WI38 (cell line): ENCODE results near the gene BIRC2.
"Not testable (repeated sequence)": the region's sequence is repeated elsewhere in the genome, so short reads cannot be mapped to it uniquely, and the experiment has no call there.

Experiments
- H3K4me3 ChIP-seq: 2 replicates; pipeline ENCODE4 v1.5.1; 2011; ENCODE audit warnings: low read depth, mild to moderate bottlenecking, control low read depth, low read length
- TF ChIP-seq, protein P1 (sequence below): IDR thresholded peaks from 2 replicates; pipeline ENCODE4 v1.5.1; 2012; ENCODE audit warnings: low read depth, mild to moderate bottlenecking, control low read depth, low read length

The BIRC2 gene

DNA sequence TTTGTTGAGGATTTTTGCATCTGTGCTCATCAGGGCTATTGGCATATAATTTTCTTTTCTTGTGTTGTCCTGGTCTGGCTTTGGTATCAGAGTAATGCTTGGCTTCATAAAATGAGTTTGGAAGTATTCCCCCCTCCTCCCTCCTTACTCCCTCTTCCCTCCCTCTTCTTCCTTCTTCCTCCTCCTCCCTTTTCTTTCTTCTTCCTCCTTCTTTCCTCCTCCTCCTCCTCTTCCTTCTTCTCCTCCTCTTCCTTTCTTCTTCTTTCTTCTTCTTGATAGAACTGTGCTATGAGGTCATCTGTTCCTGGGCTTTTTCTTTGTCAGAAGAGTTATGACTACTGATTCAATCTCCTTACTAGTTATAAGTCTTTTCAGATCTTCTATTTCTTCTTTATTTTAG is 10.1 kb downstream of the BIRC2 start:
- H3K4me3 ChIP-seq: no peak overlapping the region
- TF ChIP-seq, protein P1, sequence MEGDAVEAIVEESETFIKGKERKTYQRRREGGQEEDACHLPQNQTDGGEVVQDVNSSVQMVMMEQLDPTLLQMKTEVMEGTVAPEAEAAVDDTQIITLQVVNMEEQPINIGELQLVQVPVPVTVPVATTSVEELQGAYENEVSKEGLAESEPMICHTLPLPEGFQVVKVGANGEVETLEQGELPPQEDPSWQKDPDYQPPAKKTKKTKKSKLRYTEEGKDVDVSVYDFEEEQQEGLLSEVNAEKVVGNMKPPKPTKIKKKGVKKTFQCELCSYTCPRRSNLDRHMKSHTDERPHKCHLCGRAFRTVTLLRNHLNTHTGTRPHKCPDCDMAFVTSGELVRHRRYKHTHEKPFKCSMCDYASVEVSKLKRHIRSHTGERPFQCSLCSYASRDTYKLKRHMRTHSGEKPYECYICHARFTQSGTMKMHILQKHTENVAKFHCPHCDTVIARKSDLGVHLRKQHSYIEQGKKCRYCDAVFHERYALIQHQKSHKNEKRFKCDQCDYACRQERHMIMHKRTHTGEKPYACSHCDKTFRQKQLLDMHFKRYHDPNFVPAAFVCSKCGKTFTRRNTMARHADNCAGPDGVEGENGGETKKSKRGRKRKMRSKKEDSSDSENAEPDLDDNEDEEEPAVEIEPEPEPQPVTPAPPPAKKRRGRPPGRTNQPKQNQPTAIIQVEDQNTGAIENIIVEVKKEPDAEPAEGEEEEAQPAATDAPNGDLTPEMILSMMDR: no peak

DNA sequence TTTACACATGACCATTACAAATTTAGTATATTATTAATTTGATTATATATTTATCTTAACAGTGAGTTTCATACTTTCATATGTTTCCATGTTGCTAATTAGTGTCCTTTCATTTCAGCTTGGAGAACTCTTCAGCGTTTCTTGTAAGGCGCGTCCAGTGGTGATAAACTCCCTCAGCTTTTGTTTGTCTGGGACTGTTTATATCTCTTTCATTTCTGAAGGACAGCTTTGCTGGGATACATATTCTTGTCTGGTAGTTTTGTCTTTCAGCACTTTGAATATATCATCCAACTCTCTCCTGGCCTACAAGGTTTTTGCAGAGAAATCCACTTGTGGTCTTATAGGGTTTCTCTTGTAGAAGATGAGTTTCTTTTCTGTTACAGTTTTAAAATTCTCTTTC is 12.4 kb downstream of the BIRC2 start:
- no peak overlapping the region for H3K4me3 ChIP-seq
- TF ChIP-seq, protein P1: no peak

DNA sequence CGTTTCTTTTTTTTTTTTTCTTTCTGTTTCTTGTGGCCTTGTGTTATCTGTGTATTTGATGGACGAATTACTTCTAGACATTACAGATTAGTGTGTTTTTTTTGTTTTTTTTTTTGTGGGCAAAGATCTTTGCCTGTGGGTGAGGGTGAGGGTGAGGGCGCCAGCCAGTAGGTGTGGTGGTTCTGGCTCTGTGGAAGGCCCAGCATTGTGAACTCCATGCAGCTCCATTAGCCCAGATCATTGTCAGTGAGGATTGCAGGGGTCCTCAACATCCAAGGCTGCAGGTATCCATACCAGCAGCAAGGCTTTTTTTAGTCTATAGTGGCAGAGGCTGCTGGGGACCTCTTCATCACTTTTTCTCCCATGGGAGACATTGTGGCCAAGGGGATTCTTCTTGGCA is 13.7 kb downstream of the BIRC2 start:
- TF ChIP-seq, protein P1: no peak
- H3K4me3 ChIP-seq: no peak overlapping the region

DNA sequence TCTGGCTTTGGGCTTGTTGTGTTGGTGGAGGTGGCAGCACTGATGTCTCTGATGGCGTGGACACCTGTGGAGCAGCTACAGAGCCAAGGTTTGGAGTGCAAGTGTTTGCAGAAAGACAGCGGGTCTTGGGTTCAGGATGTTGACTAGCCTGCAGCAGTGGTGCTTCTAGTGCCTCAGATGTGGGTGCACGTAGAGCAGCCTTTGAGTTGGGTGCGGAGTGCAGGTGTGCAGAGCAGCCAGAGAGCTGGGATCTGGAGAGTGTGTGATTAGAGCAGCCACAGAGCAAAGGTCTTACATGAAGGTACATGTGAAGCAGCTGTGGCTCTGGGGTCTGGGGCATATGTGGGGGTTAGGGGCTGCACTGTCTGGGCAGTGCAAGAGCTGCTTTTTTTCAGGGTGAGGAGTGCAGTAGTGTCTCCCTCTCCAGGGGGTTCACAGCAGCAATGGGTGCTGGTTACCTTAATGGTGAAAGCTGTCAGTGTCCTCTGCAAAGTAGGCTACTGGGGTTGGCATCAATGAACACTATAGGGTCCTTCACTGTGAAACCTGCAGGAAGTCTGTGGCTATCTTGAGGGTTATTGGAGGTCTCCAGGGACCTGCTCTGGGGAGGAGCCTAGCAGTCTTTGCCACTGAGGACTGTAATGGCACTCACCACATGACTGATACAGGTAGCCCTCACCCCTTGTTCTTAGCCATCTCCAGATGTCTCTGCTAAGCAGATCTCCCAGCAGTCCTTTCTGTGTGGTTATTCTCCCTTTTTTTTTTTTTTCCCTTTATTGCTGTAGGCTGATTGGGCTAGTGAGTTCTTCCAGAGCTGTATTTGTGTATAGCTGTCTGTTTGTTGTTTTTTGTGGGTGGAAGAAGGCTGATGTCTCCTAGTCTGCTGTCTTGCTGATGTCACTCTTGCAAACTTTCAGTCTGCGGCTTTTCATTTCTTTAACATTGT is 14.3 kb downstream of the BIRC2 start:
- TF ChIP-seq, protein P1: no peak
- no peak overlapping the region for H3K4me3 ChIP-seq

DNA sequence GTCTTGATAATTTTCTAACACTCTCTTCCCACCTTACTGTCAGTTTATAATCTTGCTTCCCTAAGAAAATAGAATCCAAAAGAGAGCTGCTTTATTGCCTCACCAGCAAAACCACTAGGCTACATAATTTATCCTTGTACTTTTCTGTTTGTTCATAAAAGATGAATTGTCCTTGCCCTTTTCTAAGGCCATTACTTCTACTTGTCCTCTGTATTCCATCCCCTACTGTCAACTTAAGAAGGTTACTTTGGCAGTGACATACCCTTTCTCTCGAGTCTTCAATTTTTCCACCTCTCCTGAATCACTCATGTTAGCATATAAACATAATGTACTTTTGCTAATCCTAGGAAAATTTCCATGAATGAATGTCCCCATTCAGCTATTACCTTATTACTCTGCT is 18.0 kb downstream of the BIRC2 start:
- TF ChIP-seq, protein P1: no peak
- H3K4me3 ChIP-seq: no peak overlapping the region

DNA sequence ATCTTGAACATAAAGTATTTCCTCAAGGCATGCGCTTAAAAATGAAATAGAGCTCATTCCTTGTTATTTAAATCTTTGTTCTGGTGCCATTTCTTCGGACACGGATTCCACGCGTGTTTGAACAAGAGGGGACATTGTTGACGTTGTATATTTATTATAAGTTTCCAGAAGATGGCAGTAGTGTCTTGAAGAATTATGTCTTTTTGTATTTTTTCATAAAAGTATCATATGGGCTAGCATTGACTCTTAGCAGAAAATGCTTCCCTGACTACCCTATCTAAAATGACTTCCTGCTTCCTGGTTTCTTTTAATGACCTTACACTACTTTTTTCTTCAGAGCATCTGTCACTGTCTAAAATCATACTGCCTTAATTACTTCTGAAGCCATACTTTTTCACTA is 20.4 kb downstream of the BIRC2 start:
- H3K4me3 ChIP-seq: no peak overlapping the region
- TF ChIP-seq, protein P1: no peak

DNA sequence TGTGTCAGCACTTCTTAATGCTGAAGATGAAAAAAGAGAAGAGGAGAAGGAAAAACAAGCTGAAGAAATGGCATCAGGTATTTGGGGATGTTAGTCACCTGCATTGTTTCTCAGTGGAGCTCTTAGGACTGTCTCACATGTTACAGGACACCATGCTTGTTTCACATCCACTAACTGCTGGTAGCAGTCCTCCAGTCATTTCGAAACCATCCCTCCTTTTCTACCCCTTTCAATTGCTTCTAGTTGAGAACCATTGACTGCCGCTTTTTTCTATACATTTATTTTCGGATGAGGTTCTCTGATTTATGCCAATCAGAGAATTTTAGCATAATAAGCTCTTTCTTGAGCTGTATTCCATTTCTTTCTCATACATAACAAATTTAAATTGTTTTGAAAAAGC is 21.5 kb downstream of the BIRC2 start:
- TF ChIP-seq, protein P1: no peak
- no peak overlapping the region for H3K4me3 ChIP-seq

DNA sequence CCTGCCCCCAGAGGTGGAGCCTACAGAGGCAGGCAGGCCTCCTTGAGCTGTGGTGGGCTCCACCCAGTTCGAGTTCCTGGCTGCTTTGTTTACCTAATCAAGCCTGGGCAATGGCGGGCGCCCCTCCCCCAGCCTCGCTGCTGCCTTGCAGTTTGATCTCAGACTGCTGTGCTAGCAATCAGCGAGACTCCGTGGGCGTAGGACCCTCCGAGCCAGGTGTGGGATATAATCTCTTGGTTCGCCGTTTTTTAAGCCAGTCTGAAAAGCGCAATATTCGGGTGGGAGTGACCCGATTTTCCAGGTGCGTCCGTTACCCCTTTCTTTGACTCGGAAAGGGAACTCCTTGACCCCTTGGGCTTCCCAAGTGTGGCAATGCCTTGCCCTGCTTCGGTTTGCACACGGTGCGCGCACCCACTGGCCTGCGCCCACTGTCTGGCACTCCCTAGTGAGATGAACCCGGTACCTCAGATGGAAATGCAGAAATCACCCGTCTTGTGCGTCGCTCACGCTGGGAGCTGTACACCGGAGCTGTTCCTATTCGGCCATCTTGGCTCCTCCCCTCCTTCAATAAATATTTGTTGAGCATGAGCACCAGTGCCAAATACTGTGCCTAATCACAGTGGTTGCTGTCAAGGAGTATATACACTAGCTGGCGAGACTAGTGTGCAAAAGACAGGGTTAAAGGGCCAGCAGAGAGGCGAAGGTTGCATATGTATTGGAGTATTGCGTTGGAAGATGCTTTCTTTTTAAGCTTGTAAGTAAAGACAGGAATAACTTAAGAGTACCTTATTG is 27.8 kb downstream of the BIRC2 start:
- H3K4me3 ChIP-seq: not testable (repeated sequence)
